Smooth muscle cell (in vitro differentiated cells): ENCODE results near the gene WDR45B. TPM values are rescaled to one million over a fixed set of nuclear protein-coding genes. Genes with fewer than 3 reads are reported as not detected.
"Not testable (repeated sequence)": the region's sequence is repeated elsewhere in the genome, so short reads cannot be mapped to it uniquely, and the experiment has no call there.

Experiments used
- DNase-seq: peaks from one replicate; lab custom pipeline; 2025; ENCODE audit not compliant: unreplicated experiment; lab: John Stamatoyannopoulos, UW
- H2AFZ ChIP-seq: fragments of 200-600 bp; sonication (generic); 2 replicates; pipeline ENCODE4 v1.6.0; 2016; ENCODE audit warnings: antibody characterized with exemption, low read depth, mild to moderate bottlenecking
- H3F3A ChIP-seq: fragments of 200-600 bp; sonication (generic); 2 replicates; pipeline ENCODE4 v1.6.0; 2017; ENCODE audit warnings: antibody characterized with exemption, low read depth
- H3K27ac ChIP-seq: fragments of 200-600 bp; sonication (generic); 2 replicates; pipeline ENCODE4 v1.5.1; 2016; ENCODE audit warnings: low read depth, mild to moderate bottlenecking
- H3K27me3 ChIP-seq: fragments of 200-600 bp; sonication (generic); 2 replicates; pipeline ENCODE4 v1.6.1; 2016; ENCODE audit warnings: low read depth, mild to moderate bottlenecking
- H3K36me3 ChIP-seq: fragments of 200-600 bp; sonication (generic); 2 replicates; pipeline ENCODE4 v1.5.1; 2016; ENCODE audit warnings: low read depth
- H3K4me1 ChIP-seq: fragments of 200-600 bp; sonication (generic); 2 replicates; pipeline ENCODE4 v1.5.1; 2016; ENCODE audit warnings: low read depth
- H3K4me2 ChIP-seq: fragments of 200-600 bp; sonication (generic); 2 replicates; pipeline ENCODE4 v1.6.0; 2016; ENCODE audit warnings: mild to moderate bottlenecking
- H3K4me3 ChIP-seq: fragments of 200-600 bp; sonication (generic); 2 replicates; pipeline ENCODE4 v1.5.1; 2016; ENCODE audit warnings: mild to moderate bottlenecking
- H3K79me2 ChIP-seq: fragments of 200-600 bp; sonication (generic); 2 replicates; pipeline ENCODE4 v1.6.0; 2016; ENCODE audit warnings: low read depth, mild to moderate bottlenecking
- H3K9ac ChIP-seq: fragments of 200-600 bp; sonication (generic); 2 replicates; pipeline ENCODE4 v1.6.0; 2016; ENCODE audit warnings: low read depth
- H3K9me3 ChIP-seq: fragments of 200-600 bp; sonication (generic); replicated peaks from 2 replicates; pipeline ENCODE4 v1.5.1; 2016; ENCODE audit warnings: low read depth
- H4K20me1 ChIP-seq: fragments of 200-600 bp; sonication (generic); 2 replicates; pipeline ENCODE4 v1.6.0; 2016; ENCODE audit warnings: low read depth
- WGBS: methylation state at CpG from one replicate; pipeline ENCODE4 v1.1.7; 2016; ENCODE audit warnings: low lambda C conversion rate; 5-methylcytosine and 5-hydroxymethylcytosine counted together
- polyA plus RNA-seq: library from polyadenylated mRNA; unstranded; fragments of >200 nt; fragmentation: Nextera tagmentation; extraction: Ambion mirVana; gene quantifications from 2 replicates; pipeline ENCODE4 v1.2.1, GENCODE V29; 2016
- total RNA-seq: library from RNA; depleted of rRNA; stranded (reverse); fragments of >200 nt; gene quantifications from 2 replicates; pipeline ENCODE4 v1.2.3, GENCODE V29; 2014
- TF ChIP-seq, protein P1 (sequence below): fragments of 200-600 bp; sonication (generic); IDR thresholded peaks from 2 replicates; pipeline ENCODE4 v1.5.1; 2017; ENCODE audit warnings: borderline replicate concordance, mild to moderate bottlenecking, antibody characterized with exemption; ENCODE audit not compliant: insufficient read depth, poor library complexity, severe bottlenecking

The WDR45B gene
- total and polyA plus RNA-seq, 2 experiments from 2014 or later = 73.0 to 94.6 TPM

DNA sequence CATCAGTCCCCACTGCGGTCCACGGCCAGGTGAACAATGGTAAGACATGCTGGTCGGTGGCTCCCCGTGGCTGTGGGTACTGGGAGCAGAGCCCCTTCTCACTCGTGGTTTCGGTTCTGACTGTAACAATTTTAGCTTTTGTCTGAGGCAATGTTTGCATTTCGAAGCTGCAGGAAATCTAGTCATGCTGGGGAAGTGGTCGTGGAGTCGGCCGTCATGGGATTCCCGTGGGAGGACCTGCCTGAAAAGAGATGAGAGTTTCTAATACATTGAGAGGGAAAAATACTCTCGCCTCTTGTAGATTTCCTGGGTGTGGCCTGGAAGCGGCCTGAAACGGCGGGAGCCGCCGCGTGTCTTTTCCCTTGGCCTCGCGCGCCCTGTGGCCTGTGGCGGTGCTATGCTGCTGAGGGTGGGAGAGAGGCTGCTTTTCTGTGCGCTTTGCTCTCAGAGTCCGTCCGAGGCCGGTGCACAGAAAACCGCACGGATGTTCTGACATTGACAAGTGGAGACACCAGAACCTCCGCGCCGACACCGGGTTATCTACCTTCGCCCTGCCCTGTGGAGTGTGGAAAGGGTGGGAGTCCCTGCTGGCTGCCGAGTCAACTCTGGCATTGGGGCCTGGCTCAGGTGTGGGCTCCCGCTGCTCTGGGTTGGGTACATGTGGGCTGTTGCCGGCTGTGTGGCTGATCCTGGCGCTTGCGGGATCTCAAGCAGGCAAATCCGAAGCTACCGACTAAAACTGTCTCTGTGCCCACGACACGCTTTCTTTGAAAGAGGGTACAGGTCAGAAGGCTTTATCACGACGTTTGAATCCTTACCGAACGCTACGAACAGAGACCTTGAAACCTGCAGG is 60.8 kb downstream of the WDR45B start:
- Histone ChIP-seq H2AFZ (no peak overlapping the region), H3K4me1 (no peaks in the 10 kb centered on the region), H3K4me3 (no peak overlapping the region), H3K79me2 (no peaks in the 10 kb centered on the region), H3K9ac (no peak overlapping the region), H3K27ac (no peak overlapping the region), H4K20me1 (peaks cover 3% of the 10 kb centered on the region), H3K4me2 (no peak overlapping the region), H3K36me3 (no peaks in the 10 kb centered on the region), H3F3A (peaks cover 18% of the 10 kb centered on the region), H3K27me3 (no peaks in the 10 kb centered on the region), H3K9me3 (no peaks in the 10 kb centered on the region)
- WGBS = 94% methylated on average over 47 of the region's 47 CpGs
- TF ChIP-seq, protein P1, sequence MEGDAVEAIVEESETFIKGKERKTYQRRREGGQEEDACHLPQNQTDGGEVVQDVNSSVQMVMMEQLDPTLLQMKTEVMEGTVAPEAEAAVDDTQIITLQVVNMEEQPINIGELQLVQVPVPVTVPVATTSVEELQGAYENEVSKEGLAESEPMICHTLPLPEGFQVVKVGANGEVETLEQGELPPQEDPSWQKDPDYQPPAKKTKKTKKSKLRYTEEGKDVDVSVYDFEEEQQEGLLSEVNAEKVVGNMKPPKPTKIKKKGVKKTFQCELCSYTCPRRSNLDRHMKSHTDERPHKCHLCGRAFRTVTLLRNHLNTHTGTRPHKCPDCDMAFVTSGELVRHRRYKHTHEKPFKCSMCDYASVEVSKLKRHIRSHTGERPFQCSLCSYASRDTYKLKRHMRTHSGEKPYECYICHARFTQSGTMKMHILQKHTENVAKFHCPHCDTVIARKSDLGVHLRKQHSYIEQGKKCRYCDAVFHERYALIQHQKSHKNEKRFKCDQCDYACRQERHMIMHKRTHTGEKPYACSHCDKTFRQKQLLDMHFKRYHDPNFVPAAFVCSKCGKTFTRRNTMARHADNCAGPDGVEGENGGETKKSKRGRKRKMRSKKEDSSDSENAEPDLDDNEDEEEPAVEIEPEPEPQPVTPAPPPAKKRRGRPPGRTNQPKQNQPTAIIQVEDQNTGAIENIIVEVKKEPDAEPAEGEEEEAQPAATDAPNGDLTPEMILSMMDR = no peak
- DNase-seq = no peak

DNA sequence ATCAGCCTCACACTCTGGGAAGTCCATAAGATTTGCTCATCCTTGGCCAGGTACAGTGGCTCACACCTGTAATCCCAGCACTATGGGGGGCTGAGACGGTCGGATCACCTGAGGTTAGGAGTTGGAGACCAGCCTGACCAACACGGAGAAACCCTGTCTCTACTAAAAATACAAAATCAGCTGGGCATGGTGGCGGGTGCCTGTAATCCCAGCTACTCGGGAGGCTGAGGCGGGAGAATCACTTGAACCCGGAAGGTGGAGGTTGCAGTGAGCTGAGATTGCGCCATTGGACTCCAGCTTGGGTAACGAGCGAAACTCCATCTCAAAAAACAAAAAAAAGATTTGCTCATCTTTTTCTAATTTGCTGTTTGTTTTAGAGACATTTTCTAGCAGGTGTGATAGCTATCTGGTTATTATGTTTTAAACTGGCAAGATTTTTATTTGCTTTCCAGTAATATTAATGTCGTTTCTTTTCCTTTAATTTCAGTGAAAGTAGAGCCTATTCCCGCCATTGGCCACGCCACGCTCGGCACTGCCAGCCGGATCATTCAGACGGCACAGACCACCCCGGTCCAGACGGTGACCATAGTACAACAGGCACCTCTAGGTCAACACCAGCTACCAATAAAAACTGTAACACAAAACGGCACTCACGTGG is 61.5 kb downstream of the WDR45B start:
- H3K9me3 ChIP-seq = no peaks in the 10 kb centered on the region
- no peaks in the 10 kb centered on the region for H3K79me2 ChIP-seq
- H3K27me3 ChIP-seq = no peaks in the 10 kb centered on the region
- H3K4me2 ChIP-seq = no peak overlapping the region
- WGBS = 93% methylated on average over 21 of the region's 21 CpGs
- no peaks in the 10 kb centered on the region for H3K36me3 ChIP-seq
- H4K20me1 ChIP-seq = peaks cover 4% of the 10 kb centered on the region
- TF ChIP-seq, protein P1 = no peak
- no peak for DNase-seq
- no peak overlapping the region for H3K9ac ChIP-seq
- H2AFZ ChIP-seq = no peak overlapping the region
- H3F3A ChIP-seq = peaks cover 15% of the 10 kb centered on the region
- H3K4me1 ChIP-seq = no peaks in the 10 kb centered on the region
- H3K4me3 ChIP-seq = no peak overlapping the region
- H3K27ac ChIP-seq = no peak overlapping the region

DNA sequence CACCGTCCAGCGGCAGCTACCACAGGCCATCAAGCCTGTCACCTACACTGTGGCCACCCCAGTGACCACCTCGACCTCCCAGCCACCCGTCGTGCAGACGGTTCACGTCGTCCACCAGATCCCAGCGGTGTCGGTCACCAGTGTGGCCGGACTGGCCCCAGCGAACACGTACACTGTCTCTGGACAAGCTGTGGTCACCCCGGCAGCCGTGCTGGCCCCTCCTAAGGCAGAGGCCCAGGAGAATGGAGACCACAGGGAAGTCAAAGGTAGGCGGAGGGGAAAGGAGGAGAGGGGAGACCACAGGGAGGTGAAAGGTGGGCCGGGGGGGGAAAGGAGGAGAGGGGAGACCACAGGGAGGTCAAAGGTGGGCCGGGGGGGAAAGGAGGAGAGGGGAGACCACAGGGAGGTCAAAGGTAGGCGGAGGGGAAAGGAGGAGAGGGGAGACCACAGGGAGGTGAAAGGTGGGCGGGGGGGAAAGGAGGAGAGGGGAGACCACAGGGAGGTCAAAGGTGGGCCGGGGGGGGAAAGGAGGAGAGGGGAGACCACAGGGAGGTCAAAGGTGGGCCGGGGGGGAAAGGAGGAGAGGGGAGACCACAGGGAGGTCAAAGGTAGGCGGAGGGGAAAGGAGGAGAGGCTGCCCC is 62.2 kb downstream of the WDR45B start:
- not testable (repeated sequence) for H3K4me1 ChIP-seq, H3K9ac ChIP-seq, H3K4me3 ChIP-seq, H4K20me1 ChIP-seq, H3K4me2 ChIP-seq, H2AFZ ChIP-seq, H3K27me3 ChIP-seq, H3K79me2 ChIP-seq, H3K36me3 ChIP-seq, H3K9me3 ChIP-seq, H3K27ac ChIP-seq
- peak; percentile 5 for DNase-seq
- 98% methylated on average over 16 of the region's 23 CpGs for WGBS
- peaks cover 11% of the 10 kb centered on the region for H3F3A ChIP-seq

DNA sequence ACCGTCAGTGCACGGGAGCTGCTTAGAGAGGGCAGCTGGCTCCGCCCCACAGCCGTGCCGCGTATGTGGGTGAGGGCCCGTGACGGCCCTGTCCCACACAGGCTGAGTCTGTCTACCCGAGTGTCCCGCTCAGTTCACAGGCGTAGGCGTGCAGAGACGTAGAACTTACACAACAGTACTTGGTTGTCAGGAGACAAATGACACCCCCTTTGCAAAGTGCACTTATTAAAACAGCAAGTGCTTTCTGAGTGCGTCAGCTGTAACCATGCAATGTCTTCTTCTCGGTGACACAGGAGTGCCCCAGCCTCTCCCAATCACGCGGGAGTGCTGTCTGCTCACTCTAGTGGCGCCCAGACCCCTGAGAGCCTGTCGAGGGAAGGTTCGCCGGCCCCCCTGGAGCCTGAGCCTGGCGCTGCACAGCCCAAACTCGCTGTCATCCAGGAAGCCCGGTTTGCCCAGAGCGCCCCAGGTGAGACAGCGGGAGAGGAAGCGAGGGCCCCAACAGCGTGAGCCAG is 64.5 kb downstream of the WDR45B start:
- Histone ChIP-seq H3K36me3 (no peaks in the 10 kb centered on the region), H3F3A (peaks cover 8% of the 10 kb centered on the region), H3K9ac (no peak overlapping the region), H2AFZ (no peak overlapping the region), H3K4me2 (no peak overlapping the region), H4K20me1 (peaks cover 15% of the 10 kb centered on the region), H3K4me3 (no peak overlapping the region), H3K27ac (no peak overlapping the region), H3K27me3 (no peaks in the 10 kb centered on the region), H3K9me3 (no peaks in the 10 kb centered on the region), H3K4me1 (no peaks in the 10 kb centered on the region), H3K79me2 (no peaks in the 10 kb centered on the region)
- 95% methylated on average over 28 of the region's 28 CpGs for WGBS
- TF ChIP-seq, protein P1 = no peak
- DNase-seq = no peak
